Bronchial epithelial cell (primary cell): ENCODE results near the gene DAG1. TPM values are rescaled to one million over a fixed set of nuclear protein-coding genes. Genes with fewer than 3 reads are reported as not detected.
A peak's percentile ranks its signal among the peaks of the same experiment; 100 is the strongest.

Experiments used
- DNase-seq: peaks from one replicate; pipeline ENCODE4 v3.0.0-alpha.2; 2010; ENCODE audit warnings: low read depth
- FAIRE-seq: peaks from 2 replicates; lab custom pipeline; 2011; peaks lifted over from hg19 to GRCh38; lab: Jason Lieb, UNC
- H3K27me3 ChIP-seq: 2 replicates; pipeline ENCODE4 v1.5.1; 2011; ENCODE audit warnings: low read length; ENCODE audit not compliant: control insufficient read depth, insufficient read depth
- H3K36me3 ChIP-seq: 2 replicates; pipeline ENCODE4 v1.5.1; 2011; ENCODE audit warnings: low read length; ENCODE audit not compliant: control insufficient read depth, insufficient read depth
- H3K4me3 ChIP-seq: 2 replicates; pipeline ENCODE4 v1.5.1; 2011; ENCODE audit warnings: mild to moderate bottlenecking, low read depth, low read length, control low read depth
- CTCF ChIP-seq: IDR thresholded peaks from 2 replicates; pipeline ENCODE4 v1.5.1; 2011; ENCODE audit warnings: mild to moderate bottlenecking, moderate library complexity, low read length, control low read depth, inconsistent platforms; ENCODE audit not compliant: insufficient read depth, severe bottlenecking
- total RNA-seq: library from RNA; depleted of rRNA; stranded (reverse); fragments of >200 nt; gene quantifications from 2 replicates; pipeline ENCODE4 v1.2.1, GENCODE V29; 2014

DAG1 gene
- total RNA-seq, 1 donor from 2014 or later, result 20.3 TPM

DNA sequence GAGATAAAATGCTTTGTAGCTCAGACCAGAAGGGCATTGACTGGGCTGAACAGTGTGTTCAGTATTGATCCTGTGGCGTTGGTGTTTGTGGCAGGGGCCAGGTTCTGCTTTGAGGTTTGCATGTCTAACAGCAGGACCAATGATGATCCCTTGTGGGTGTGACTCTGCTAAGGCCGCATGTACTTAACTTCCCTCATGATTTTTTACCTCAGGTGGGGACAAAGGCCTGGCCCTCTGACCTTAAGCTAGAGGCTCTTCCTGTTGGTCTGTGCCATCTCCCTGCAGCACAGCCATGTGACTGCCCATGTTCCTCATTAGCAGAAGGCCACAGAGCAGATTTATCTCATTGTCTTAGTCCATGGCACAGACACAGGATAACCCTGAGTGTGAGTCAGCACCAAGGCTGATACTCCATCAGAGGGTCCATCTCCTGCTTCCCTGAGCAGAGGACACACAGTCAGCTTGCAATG is 49.9 kb downstream of the DAG1 start:
- FAIRE-seq, result peak; percentile 66
- no peaks in the 10 kb centered on the region for H3K27me3 ChIP-seq
- TF ChIP-seq CTCF, result no peak
- DNase-seq, result no peak
- peaks cover 4% of the 10 kb centered on the region for H3K36me3 ChIP-seq
- H3K4me3 ChIP-seq, result no peak overlapping the region

DNA sequence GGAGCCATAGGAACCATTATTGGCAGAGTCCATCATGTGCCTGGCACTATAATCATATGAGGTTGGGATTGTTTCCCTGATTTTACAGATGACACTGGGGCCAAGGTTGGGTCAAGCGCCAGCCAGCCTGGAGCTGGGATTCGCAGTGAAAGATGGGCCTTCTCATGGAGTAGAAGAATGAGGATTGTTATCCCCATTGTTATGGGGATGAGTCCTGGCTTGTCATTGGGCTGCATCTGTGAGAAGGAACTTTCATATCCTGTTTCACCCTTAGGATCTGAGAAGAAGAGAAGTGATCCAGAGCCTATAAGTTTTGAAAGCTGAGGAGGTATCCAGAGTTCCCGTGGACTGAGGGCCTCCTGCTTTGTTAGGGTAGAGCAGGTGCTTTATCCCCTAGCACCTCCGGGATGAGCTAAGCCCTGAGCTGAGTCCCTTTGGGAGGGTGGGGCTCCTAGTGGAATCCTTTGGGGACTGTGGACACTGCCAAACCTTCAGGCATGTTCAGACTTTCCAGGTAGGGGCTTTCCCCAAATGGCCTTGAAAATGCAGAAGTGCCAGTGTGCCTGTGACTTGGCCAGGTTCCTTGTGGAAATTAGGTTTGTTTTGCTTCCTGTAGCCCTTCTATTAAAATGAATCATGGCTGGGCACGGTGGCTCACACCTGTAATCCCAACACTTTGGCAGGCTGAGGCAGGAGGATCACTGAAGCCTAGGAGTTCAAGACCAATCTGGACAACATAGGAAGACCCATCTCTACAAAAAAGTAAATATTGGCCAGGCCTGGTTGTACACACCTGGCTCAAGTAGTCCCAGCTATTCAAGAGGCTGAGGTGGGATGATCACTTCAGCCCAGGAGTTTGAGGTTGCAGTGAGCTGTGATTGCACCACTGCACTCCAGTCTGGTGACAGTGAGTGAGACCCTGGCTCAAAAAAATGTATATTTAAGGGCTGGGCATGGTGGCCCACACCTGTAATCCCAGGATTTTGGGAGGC is 54.0 kb downstream of the DAG1 start:
- DNase-seq (peak; percentile 71), FAIRE-seq (peak; percentile 94)
- H3K4me3 ChIP-seq, result no peak overlapping the region
- H3K36me3 ChIP-seq, result no peaks in the 10 kb centered on the region
- no peaks in the 10 kb centered on the region for H3K27me3 ChIP-seq
- TF ChIP-seq CTCF, result no peak

DNA sequence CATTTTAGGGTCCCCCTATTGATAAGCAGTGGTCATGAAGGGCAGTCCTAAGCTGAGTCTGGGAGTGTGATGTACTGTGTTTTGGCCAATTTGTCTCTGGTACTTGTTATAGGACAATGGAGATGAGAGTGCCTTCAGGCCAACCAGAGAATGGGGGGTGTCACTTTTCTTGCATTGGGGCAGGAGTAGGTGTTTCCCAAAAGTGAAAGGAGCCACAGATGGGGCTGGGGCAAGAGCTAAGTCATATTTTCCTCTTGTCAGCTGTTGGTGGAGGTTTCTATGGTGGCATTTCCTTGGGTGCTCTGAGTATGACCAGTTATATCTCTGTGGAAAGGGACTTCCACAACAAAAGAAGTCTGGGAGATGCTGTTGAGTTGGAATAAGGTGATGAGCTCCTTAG is 59.5 kb downstream of the DAG1 start:
- no peak for TF ChIP-seq CTCF
- FAIRE-seq (peak; percentile 50), DNase-seq (no peak)
- Histone ChIP-seq H3K36me3 (peaks cover 13% of the 10 kb centered on the region), H3K4me3 (no peak overlapping the region), H3K27me3 (no peaks in the 10 kb centered on the region)

- TF ChIP-seq CTCF, result no peak
- DNase-seq (no peak), FAIRE-seq (no peak)
- peaks cover 13% of the 10 kb centered on the region for H3K36me3 ChIP-seq
- no peak overlapping the region for H3K4me3 ChIP-seq
- H3K27me3 ChIP-seq, result no peaks in the 10 kb centered on the region
Observed at GRCh38 chr3:49530231-49530630, 60.2 kb downstream of the DAG1 start.

DNA sequence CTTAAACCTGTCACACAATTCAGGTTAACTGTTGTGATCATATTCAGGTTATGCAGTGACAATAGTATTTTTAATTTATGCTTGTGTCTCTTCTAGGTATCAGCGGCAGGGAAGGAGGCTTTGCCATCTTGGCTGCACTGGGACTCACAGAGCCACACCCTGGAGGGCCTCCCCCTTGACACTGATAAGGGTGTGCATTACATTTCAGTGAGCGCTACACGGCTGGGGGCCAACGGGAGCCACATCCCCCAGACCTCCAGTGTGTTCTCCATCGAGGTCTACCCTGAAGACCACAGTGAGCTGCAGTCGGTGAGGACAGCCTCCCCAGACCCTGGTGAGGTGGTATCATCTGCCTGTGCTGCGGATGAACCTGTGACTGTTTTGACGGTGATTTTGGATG is 60.6 kb downstream of the DAG1 start:
- Histone ChIP-seq H3K4me3 (no peak overlapping the region), H3K27me3 (no peaks in the 10 kb centered on the region), H3K36me3 (peaks cover 13% of the 10 kb centered on the region)
- no peak for FAIRE-seq
- DNase-seq, result no peak
- no peak for TF ChIP-seq CTCF
